HuH-7 (cell line): ENCODE data around the gene ISG20L2.
A peak's percentile ranks its signal among the peaks of the same experiment; 100 is the strongest.
"Not testable (repeated sequence)": the region's sequence is repeated elsewhere in the genome, so short reads cannot be mapped to it uniquely, and the experiment has no call there.

Experiments used
- DNase-seq: peaks from one replicate; pipeline ENCODE4 v3.0.0; 2011; ENCODE audit warnings: low spot score

ISG20L2 gene, protein sequence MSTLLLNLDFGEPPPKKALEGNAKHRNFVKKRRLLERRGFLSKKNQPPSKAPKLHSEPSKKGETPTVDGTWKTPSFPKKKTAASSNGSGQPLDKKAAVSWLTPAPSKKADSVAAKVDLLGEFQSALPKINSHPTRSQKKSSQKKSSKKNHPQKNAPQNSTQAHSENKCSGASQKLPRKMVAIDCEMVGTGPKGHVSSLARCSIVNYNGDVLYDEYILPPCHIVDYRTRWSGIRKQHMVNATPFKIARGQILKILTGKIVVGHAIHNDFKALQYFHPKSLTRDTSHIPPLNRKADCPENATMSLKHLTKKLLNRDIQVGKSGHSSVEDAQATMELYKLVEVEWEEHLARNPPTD

DNA sequence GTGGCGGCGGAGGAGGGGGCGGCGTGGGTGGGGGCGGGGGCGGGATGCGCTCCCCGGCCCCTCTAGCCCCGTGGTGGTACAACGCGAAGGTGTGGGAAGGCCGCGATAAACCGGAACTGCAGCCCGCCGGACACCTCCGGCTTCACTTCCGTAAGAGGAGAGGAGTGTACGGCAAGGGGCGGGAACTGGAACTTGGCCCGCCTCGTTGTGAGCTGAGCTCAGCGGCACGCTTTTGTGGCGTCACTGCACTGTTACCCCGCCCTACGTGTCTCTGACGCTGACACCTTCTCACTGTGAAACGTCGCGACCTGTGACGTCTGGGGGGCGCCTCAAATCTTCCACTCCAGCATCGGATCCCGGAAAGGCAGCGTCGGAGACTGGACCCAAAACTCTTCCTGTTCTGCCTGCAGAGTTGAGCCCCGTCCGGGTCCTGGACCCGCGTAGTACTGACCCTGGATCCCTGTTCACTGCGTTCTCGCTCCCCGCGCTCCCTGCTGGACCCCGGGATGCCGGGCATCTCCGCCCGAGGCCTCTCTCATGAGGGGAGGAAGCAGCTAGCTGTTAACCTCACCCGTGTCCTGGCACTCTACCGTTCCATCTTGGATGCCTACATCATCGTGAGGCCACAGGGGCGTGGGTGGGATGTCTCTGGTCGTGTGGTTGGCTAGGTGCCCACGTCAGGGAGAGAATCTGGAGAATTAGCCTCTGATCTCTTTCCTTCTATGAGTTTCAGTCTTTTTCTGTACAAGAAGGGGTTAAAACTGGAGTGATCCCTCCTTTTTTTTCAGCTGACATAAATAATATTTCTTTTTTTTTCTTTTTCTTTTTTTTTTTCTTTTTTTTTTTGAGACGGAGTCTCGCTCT lies at the start of gene ISG20L2:
Gene ISG20L2, minus strand, starts transcription at position 168 of the 864 bp plus-strand sequence. CDS start 1,114 bp downstream, outside the sequence.
- DNase-seq, result peak; percentile 91

DNA sequence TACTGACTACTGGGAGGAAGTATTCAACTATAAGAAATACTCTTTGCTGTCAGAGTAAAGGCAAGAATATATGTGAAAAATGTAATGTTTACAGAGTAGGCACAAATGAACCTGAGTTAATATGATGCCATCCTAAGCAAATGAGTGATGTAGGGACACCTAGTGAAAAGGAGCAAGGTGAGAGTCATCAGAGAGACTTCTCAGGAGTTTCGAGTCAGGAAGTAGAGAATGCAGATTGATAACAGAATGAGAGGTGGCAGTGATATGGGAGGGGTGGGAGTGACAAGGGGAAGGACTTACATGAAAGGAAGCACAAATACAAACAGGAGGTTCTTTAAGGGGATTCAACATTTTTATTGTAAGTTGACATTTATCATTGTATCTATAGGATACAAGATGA lies 49.0 kb upstream of the ISG20L2 start:
- no peak for DNase-seq

DNA sequence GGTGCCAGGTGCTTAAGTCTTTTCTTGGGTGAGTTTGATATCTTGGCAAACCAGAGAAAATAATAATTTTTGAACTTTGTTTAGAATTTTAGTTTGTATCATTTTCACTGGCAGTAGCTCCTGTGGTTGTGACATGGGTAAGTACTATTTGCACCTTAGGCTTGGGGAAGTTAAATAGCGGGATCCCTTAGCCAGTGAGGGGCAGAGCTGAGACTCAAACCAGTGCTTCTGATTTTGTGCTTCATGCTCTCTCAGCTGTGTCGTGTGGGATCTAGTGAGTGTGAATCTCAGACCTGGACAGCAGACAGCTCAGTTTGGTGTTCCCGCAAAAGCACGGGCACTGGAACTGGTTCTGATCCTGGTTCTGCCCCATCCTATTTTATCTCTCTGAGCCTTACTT lies 48.4 kb upstream of the ISG20L2 start:
- DNase-seq, result no peak

DNA sequence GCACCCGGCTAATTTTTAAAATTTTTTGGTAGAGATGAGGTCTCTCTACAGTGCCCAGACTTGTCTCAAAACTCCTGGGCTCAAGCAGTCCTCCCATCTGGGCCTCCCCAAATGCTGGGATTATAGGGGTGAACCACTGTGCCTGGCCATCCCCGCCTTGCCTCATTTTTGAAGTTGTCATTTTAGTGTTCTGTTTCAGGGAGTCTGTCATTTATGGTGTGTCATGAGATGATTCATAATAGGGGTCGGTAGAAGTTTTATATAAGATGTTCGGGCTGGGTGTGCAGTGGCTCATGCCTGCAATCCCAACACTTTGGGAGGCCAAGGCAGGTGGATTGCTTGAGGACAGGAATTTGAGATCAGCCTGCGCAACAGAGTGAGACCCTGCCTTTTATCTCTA lies 47.2 kb upstream of the ISG20L2 start:
- no peak for DNase-seq

DNA sequence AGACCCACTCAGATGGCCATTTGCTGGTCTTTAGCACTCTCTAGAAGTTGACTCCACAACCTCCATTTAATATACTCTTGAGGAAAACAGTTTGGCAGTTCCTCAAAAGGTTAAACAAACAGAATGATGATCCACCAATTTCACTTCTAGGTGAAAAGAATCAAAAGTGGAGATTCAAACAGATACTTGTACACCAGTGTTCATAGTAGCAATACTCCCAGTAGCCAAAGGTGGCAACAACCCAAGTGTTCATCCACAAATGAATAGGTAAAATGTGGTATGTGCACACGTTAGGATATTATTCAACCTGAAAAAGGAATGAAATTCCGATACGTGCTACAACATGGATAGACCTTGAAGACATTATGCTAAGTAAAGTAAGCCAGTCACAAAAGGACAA lies 45.0 kb upstream of the ISG20L2 start:
- no peak for DNase-seq

DNA sequence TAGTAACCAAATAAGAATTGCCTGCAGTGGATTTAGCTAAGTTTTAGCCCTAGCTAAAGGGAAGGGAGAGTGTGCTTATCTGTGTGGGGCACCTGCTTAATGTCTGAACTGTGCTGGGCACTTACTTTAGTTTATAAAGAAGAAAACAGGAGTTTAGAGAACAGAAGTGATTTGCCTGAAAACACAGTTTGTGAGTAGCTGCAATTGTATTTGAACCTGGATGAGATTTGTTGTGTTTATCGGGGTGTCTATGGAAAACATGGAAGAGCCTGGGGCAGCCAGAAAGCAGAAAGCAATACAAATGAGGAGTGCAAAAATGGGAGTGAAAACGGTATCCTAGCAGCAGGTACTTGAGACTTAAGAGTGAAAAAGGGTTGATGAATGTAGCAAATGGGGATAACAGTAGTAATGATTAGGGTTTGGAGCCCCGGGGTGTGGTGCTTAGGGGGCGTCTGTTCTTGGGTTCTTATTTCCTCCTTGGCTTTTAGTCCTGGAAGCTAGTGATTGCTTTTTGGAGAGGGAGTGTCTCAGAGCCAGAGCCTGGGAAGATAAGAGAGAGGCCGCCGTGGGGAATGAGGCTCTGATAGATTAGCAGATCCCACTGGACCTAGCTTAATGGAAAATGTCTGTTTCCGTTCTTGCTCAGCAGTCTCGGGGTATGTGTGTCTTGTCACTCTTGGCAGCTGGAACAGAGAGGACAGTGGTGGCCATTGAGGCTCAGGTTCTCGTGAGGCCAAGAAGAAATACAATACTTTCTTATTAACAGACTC lies 44.3 kb upstream of the ISG20L2 start:
- DNase-seq, result no peak

DNA sequence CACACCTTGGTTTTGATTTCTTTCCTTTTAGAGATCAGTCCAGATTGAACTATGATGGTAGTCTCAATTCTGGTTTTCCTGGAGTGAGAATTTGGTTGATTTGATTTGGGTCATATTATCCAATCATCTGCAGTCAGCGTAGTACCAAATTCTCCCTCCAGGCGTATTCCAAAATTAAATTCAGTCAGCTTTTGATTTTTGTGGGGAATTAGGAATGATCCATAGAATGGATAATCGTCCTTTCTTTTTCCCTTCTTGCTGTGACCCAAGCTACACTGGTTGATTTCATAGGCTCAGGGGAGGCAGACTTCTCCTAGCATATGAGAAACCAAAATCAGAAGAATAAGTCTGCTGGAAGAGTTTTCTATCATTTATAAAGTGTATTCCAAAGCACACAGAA lies 43.7 kb upstream of the ISG20L2 start:
- no peak for DNase-seq

DNA sequence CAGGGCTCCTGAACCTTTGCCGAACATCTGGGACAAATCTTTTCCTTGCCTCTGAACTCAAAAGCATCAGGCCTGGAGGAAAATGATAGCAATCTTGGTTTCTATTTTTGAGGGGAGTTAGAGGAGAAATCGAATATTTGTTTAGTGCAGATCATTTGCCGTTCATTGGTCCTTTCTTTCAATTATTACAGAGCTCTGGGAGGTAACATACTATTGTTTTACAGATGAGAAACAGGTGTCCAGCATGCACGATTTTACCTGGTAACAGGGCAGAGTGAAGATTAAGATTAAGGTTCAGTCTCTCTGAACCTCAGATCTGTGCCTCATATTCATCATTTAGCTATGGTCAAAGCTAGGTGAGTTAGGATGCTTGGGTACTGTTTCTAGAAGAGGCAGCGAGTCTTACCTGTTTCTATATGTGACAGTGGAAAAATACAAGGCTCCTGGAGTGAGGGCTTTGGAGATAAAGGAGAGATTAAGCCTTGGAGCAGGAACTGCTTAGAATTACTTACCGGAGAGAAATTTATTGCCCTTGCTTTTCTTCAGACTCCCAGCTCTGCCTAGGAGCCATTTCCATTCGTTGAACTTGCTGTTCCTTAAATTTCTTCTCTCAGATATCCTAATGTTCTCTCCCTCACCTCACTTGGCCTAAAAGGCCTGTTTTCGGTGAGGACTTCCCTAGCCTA lies 40.2 kb upstream of the ISG20L2 start:
- no peak for DNase-seq

DNA sequence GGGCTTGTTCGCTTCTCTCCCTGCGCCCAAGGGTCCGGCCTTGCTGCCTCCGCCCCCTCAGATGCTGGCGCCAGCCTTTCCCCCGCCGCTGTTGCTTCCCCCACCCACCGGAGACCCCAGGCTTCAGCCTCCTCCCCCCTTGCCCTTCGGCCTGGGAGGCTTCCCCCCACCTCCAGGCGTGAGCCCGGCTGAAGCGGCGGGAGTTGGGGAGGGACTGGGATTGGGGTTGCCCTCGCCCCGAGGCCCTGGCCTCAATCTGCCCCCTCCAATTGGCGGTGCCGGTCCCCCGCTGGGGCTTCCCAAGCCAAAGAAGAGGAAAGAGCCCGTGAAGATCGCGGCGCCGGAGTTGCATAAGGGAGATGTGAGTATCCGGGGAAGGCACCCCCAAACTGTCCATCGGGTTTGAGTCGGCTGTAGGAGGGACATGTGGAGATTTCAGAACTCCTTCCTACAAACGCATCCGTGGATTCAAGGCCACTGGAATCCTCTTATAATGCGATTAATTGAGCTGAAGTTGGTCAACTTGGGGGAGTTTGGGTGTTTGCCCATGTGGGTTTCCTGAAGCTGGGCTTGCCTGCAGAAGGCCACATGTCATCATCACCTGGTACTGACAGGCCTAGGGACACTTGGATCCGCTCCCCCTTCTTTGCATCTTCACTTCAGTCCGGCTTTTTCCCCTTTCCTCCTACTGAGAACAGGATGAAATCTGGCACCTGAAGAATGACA lies 39.5 kb upstream of the ISG20L2 start:
- no peak for DNase-seq

DNA sequence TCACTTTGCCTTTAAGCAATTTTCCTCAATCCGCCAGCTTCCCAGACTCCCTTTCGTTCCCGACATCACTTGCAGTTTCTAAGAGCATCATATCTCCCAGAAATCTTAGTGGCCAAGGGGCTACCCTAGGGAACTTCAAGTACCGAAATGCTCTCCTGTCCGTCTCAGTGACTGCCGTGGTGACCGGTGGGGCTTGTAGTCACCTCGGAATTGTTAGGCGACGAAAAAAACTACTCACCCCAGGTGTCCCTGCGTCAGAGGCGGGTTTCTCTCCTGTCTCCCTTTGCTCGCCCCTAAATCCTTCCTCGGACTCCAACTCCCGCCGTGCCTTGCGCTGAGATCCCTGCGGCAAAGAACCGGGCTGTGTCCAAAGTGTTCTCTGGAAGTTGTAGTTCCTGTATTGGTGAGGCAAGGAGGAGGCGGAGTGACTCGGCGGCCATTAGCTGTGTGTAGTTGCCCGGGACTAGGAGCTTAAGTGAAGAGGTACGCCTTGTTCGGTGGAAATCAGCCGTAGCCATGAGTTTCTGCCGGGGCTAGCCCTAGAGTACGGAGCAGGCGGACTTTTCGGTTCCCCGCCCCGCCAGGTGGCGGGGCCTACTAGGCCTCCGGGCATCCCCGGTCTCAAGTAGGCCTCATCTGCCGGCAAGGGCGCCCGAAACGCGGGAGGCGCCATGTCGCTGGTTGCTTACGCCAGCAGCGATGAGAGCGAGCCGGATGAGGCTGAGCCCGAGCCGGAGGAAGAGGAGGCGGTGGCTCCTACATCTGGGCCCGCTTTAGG lies 38.7 kb upstream of the ISG20L2 start, which contains the start of gene PRCC:
Gene PRCC, plus strand, starts transcription at position 435 of the 778 bp plus-strand sequence. Its CDS starts 237 bp downstream, at position 672.
- peak; percentile 84 for DNase-seq

DNA sequence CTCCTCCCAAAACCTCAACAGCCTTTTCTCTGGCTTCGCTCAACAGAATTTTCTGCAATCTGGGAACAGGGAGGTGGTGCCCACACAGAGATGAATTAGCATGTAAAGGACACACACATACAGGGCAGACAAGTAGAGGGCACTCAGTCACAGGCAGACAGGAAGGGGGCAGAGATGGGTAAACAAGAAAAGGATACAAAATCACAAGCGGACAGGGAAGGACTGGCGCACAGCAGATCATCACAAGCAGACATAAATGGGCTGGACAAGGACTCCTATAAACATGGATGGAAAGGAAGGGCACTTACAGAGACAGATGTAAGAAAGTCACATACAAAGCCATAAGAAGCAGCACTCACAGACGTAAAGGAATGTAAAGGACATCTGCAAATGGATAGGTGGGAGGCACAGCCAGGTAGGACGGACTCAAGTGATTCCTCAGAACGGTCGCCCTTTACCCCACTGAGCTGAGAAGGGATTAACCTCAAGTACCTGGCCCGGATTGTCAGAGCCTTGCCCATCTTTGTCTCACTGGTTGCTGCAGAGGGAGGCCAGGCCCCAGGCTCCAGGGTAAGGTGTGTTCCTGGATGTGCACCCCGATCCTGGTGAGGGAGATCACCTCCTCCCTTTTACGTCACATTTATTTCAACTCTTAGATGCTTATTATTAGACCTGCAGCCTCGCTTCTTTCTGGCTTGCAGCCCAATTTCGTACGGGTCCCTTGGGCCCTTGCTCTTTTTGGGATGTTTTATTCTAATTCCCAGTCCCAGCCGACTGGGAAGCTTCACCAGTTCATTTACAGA lies 37.9 kb upstream of the ISG20L2 start:
- no peak for DNase-seq

DNA sequence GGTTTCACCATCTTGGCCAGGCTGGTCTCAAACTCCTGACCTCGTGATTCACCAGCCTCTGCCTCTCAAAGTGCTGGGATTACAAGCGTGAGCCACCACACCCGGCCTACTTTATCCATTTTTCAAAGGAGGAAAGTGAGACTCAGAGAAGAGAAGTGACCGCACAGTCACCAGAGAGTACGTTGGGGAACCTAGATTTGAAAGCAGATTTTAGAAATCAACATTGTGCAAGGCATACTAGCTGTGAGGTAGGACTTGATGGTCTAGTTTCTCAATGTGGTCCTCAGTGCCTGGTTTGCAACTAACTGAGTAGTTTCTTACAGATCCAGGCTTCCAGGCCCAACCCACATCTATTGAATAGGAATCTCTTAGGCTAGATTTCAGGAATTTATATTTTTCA lies 37.1 kb upstream of the ISG20L2 start:
- DNase-seq, result no peak

DNA sequence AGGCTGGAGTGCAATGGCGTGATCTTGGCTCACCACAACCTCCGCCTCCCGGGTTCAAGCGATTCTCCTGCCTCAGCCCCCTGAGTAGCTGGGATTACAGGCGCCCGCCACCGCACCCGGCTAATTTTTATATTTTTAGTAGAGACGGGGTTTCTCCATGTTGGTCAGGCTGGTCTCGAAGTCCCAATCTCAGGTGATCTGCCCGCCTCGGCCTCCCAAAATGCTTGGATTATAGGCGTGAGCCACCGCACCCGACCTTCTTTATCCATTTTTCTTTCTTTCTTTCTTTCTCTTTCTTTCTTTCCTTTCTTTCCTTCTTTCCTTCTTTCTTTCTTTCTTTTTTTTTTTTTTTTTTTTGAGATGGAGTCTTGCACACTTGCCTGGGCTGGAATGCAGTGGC lies 36.6 kb upstream of the ISG20L2 start:
- not testable (repeated sequence) for DNase-seq

DNA sequence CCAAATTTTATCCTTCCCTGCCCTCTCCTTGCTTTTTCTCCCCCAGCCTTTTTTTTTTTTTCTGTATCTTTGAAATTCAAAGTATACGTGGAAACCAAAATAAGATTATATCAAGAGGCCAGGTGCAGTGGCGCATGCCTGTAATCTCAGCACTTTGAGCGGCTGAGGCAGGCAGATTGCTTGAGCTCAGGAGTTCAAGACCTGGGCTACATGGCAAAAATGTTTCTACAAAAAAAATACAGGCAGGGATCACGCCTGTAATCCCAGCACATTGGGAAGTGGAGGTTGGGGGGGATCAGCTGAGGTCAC lies 32.2 kb upstream of the ISG20L2 start:
- no peak for DNase-seq

DNA sequence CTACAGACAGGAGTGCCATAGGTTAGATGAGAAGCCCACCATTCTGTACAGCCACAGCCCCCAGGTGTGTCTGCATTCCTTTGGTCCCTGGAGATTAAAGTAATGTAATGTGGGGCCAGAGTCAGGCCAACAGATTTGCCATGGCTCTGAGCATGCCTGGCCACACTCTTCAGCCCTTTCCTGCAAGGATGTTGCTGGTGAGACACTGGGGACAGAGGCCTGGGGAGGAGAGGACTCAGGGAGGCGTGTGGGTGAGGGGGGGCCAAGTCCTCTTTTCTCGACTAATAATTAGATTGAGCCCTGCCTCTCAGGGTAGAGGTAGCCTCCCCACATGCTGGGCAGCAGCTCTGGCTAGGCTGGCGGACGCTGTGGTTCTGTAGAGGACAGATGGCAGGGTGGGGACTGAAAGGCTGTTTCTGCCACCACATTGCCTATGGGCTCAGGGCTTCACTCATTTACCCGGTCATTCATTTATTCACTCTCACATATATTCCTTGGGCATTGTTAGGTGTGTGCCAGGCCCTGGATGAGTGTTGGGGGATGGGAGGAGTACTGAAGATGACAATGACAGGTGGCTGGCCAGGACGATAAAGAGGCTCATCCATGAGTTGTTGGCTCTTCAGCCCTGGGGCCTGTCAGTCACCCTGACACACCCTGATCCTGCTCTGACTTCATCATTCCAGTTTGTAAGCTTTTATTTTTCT lies 31.7 kb upstream of the ISG20L2 start:
- no peak for DNase-seq

DNA sequence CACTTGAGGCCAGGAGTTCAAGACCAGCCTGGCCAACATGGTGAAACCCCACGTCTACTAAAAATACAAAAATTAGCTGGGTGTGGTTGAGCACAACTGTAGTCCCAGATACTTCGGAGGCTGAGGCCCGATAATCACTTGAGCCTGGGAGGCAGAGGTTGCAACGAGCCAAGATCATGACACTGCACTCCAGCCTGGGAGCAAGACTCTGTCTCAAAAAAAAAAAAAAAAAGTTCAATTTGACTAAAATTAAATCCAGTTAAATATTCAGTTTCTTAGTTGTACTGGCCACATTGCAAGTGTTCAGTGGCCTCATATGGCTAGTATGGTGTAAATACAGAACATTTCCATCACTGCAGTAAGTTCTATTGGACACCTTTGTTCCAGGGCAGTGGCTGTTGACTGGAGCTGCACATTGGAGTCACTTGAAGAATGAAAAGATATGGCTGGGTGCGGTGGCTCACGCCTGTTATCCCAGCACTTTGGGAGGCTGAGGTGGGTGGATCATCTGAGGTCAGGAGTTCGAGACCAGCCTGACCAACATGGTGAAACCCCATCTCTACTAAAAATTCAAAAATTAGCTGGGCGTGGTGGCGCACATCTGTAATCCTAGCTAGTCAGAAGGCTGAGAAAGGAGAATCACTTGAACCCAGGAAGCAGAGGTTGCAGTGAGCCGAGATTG lies 29.1 kb upstream of the ISG20L2 start:
- DNase-seq, result not testable (repeated sequence)

DNA sequence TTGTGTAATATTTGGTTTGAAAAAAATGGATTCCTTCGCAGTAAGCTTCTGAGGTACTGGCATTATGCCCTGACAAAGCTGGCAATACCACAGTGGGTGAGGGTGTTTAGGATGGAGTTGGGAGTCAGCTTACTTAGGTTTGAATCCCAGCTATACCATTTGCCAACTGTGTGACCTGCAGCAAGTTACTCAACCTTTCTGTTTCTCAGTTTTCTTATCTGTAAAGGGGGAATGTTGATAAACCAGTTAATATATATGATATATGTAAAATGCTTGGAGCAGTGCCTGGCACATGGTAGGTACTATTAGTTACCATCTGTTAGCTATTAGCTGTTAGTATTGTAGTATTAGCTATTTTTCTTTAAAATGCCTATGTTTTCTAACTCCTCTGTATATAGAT lies 27.8 kb upstream of the ISG20L2 start:
- no peak for DNase-seq

DNA sequence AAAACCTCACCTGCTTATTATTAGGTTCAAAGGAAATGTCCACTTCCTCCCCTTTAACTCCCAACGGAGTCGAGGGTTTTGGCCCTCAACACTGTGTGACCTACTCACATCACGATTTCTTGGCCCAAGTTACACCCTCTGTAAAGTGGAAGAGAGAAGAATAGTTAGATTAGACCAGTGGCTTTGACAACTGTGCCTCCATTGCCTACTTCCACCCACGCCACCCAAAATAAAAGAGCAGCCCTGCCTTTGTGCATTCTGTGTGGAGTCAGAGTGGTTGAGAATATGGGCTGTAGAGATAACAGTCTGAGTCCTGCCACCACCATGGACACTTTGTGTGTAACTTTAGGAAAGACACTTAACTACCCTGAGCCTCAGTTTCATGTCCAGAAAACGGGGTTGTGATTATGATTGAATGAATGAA lies 27.0 kb upstream of the ISG20L2 start:
- no peak for DNase-seq
